GM23338 (cell line): Measurements from ENCODE around the gene DNAJC13.

ENCODE experiments used
- CREB1 ChIP-seq: fragments of 250-450 bp; sonication (Bioruptor Pico); IDR thresholded peaks from 2 replicates; pipeline ENCODE4 v1.5.0; 2020; ENCODE audit warnings: low read depth, mild to moderate bottlenecking, moderate library complexity
- CTCF ChIP-seq, 2 experiments: fragments of 200-600 bp in 1 of 2; sonication (generic) in 1 of 2; conservative IDR thresholded peaks; 2 replicates each; pipeline versions ENCODE4 v1.5.1 to v1.6.1; 2016 to 2017; ENCODE audit warnings: antibody characterized with exemption in 2 of 2, low read depth in 2 of 2, mild to moderate bottlenecking in 2 of 2, moderate library complexity in 1 of 2
- EZH2phosphoT487 ChIP-seq: fragments of 200-600 bp; sonication (generic); IDR thresholded peaks from one replicate; pipeline ENCODE4 v1.8.1; 2018; ENCODE audit warnings: antibody characterized with exemption; ENCODE audit not compliant: unreplicated experiment
- JUNB ChIP-seq: IDR thresholded peaks from one replicate; pipeline ENCODE4 v1.6.1; 2016; ENCODE audit warnings: antibody characterized with exemption; ENCODE audit not compliant: unreplicated experiment
- REST ChIP-seq: IDR thresholded peaks from one replicate; pipeline ENCODE4 v1.6.1; 2018; ENCODE audit warnings: antibody characterized with exemption; ENCODE audit not compliant: unreplicated experiment

- TF ChIP-seq CTCF (conservative IDR thresholded peaks at IDR 0.05; ENCODE audit: low read depth in 2 of 2) (no peak), EZH2phosphoT487 (no peak), JUNB (no peak), CREB1 (no peak), REST (no peak)
Measured at GRCh38 chr3:132538072-132538471, 120.8 kb downstream of the DNAJC13 start.
